H1 (cell line): Measurements from ENCODE around the gene SUZ12. TPM values are rescaled to one million over a fixed set of nuclear protein-coding genes. Genes with fewer than 3 reads are reported as not detected.

Source experiments
- CTCF ChIA-PET: fragments of 300-600 bp; sonication (Branson Sonifier 250); formaldehyde crosslinking; loops from one replicate; lab custom pipeline; 2021; ENCODE audit not compliant: partially characterized antibody; lab: Charles Lee
- POLR2A ChIA-PET: fragments of 300-600 bp; sonication (Branson Sonifier 250); formaldehyde crosslinking; loops from one replicate; lab custom pipeline; 2021; ENCODE audit warnings: inconsistent platforms; ENCODE audit not compliant: partially characterized antibody; lab: Charles Lee
- DNase-seq, 2 experiments: peaks; one replicate each; pipeline versions ENCODE4 v3.0.0 to v3.0.0-alpha.2; 2010 to 2022; ENCODE audit warnings: low spot score in 2 of 2, low read depth in 1 of 2, mixed read lengths in 1 of 2
- FAIRE-seq: peaks from 2 replicates; lab custom pipeline; 2011; peaks lifted over from hg19 to GRCh38; lab: Jason Lieb, UNC
- H2AFZ ChIP-seq: 2 replicates; pipeline ENCODE4 v1.8.1; 2012; ENCODE audit warnings: low read length, inconsistent platforms
- H2AK5ac ChIP-seq: 2 replicates; pipeline ENCODE4 v1.6.1; 2013; ENCODE audit warnings: low read depth, low read length
- H2BK120ac ChIP-seq: replicated peaks from 2 replicates; pipeline ENCODE3; 2013; ENCODE audit warnings: low read depth, low read length, inconsistent platforms
- H2BK12ac ChIP-seq: 2 replicates; pipeline ENCODE4 v1.6.1; 2013; ENCODE audit warnings: low read depth, low read length
- H2BK15ac ChIP-seq: 2 replicates; pipeline ENCODE4 v1.6.1; 2013; ENCODE audit warnings: low read length
- H2BK20ac ChIP-seq: 2 replicates; pipeline ENCODE4 v1.6.1; 2013; ENCODE audit warnings: low read length
- H2BK5ac ChIP-seq: 2 replicates; pipeline ENCODE4 v1.6.1; 2013; ENCODE audit warnings: low read depth, low read length
- H3K14ac ChIP-seq: 2 replicates; pipeline ENCODE4 v1.6.1; 2013; ENCODE audit warnings: inconsistent platforms; ENCODE audit not compliant: insufficient read length
- H3K18ac ChIP-seq: 2 replicates; pipeline ENCODE4 v1.6.1; 2013; ENCODE audit warnings: low read length; ENCODE audit errors: extremely low read depth
- H3K23ac ChIP-seq: 2 replicates; pipeline ENCODE4 v1.6.1; 2013; ENCODE audit warnings: inconsistent platforms; ENCODE audit not compliant: insufficient read length
- H3K23me2 ChIP-seq: 2 replicates; pipeline ENCODE4 v1.6.1; 2013; ENCODE audit warnings: low read depth, low read length
- H3K27ac ChIP-seq: 2 replicates; pipeline ENCODE4 v1.6.1; 2011; ENCODE audit warnings: low read depth, low read length, inconsistent platforms
- H3K27me3 ChIP-seq, 4 experiments: replicated peaks in 1 of 4; 1 replicate in 1 of 4; 2 replicates in 3 of 4; pipeline versions ENCODE4 v1.6.1 to v1.8.1; 2011 to 2013; ENCODE audit warnings: low read length in 3 of 4, mild to moderate bottlenecking in 3 of 4, inconsistent platforms in 2 of 4, mixed read lengths in 2 of 4, moderate library complexity in 1 of 4; ENCODE audit not compliant: control insufficient read depth in 3 of 4, insufficient read depth in 3 of 4; ENCODE audit errors: extremely low read depth in 1 of 4
- H3K36me3 ChIP-seq, 4 experiments: 2 replicates each; pipeline versions ENCODE4 v1.6.1 to v1.8.1; 2011 to 2013; ENCODE audit warnings: mild to moderate bottlenecking in 4 of 4, low read length in 3 of 4, moderate library complexity in 2 of 4, control low read depth in 1 of 4, inconsistent platforms in 1 of 4; ENCODE audit not compliant: insufficient read depth in 4 of 4, control insufficient read depth in 2 of 4
- H3K4ac ChIP-seq: replicated peaks from 2 replicates; pipeline ENCODE3; 2013; ENCODE audit warnings: low read length, low read depth, mixed read lengths, inconsistent platforms; ENCODE audit not compliant: insufficient read length
- H3K4me1 ChIP-seq, 4 experiments: replicated peaks in 1 of 4; 1 replicate in 1 of 4; 2 replicates in 3 of 4; pipeline versions ENCODE4 v1.6.1 to v1.8.1; 2011 to 2013; ENCODE audit warnings: low read length in 3 of 4, inconsistent platforms in 2 of 4, mixed read lengths in 1 of 4; ENCODE audit not compliant: insufficient read depth in 4 of 4, control insufficient read depth in 3 of 4
- H3K4me2 ChIP-seq, 2 experiments: 2 replicates each; pipeline versions ENCODE4 v1.6.1 to v1.8.1; 2011 to 2013; ENCODE audit warnings: low read depth in 2 of 2, low read length in 2 of 2, control low read depth in 1 of 2, inconsistent platforms in 1 of 2, mild to moderate bottlenecking in 1 of 2; ENCODE audit not compliant: insufficient read depth in 1 of 2
- H3K4me3 ChIP-seq, 4 experiments: fragments of 200-600, 300-600 bp in 1 of 4; sonication (generic), shearing (Covaris generic), sonication (Bioruptor Twin) in 1 of 4; 2 replicates each; pipeline versions ENCODE4 v1.5.1 to v1.8.1; 2011 to 2016; ENCODE audit warnings: low read length in 4 of 4, low read depth in 3 of 4, control low read depth in 2 of 4, inconsistent platforms in 2 of 4, mild to moderate bottlenecking in 2 of 4, mixed read lengths in 1 of 4, moderate library complexity in 1 of 4; ENCODE audit not compliant: insufficient read depth in 2 of 4; ENCODE audit errors: extremely low read depth in 1 of 4
- H3K56ac ChIP-seq: replicated peaks from 2 replicates; pipeline ENCODE3; 2013; ENCODE audit warnings: low read depth, mild to moderate bottlenecking, mixed read lengths, low read length, inconsistent platforms; ENCODE audit not compliant: insufficient read length
- H3K79me1 ChIP-seq: 2 replicates; pipeline ENCODE4 v1.6.1; 2013; ENCODE audit warnings: low read depth, low read length, control low read depth
- H3K79me2 ChIP-seq, 2 experiments: 2 replicates each; pipeline versions ENCODE4 v1.6.1 to v1.8.1; 2012 to 2013; ENCODE audit warnings: low read length in 2 of 2, mild to moderate bottlenecking in 2 of 2, inconsistent platforms in 1 of 2; ENCODE audit not compliant: insufficient read depth in 2 of 2, control insufficient read depth in 1 of 2
- H3K9ac ChIP-seq, 4 experiments: replicated peaks in 1 of 4; 1 replicate in 1 of 4; 2 replicates in 3 of 4; pipeline versions ENCODE4 v1.6.1 to v1.8.1; 2011 to 2013; ENCODE audit warnings: low read depth in 3 of 4, low read length in 3 of 4, control low read depth in 2 of 4, mild to moderate bottlenecking in 2 of 4, moderate library complexity in 2 of 4, inconsistent platforms in 1 of 4; ENCODE audit errors: extremely low read depth in 1 of 4
- H3K9me3 ChIP-seq, 2 experiments: 2 replicates each; pipeline versions ENCODE4 v1.6.1 to v1.8.1; 2012 to 2013; ENCODE audit warnings: mild to moderate bottlenecking in 2 of 2, moderate library complexity in 2 of 2, control low read depth in 1 of 2, inconsistent platforms in 1 of 2, low read depth in 1 of 2, low read length in 1 of 2, mixed read lengths in 1 of 2; ENCODE audit not compliant: insufficient read depth in 2 of 2
- H4K20me1 ChIP-seq, 2 experiments: replicated peaks in 1 of 2; 2 replicates each; pipeline versions ENCODE3 to v1.8.1; 2011 to 2013; ENCODE audit warnings: inconsistent platforms in 2 of 2, low read length in 2 of 2, mild to moderate bottlenecking in 1 of 2; ENCODE audit not compliant: insufficient read depth in 2 of 2, control insufficient read depth in 1 of 2
- H4K5ac ChIP-seq: 2 replicates; pipeline ENCODE4 v1.6.1; 2013; ENCODE audit warnings: low read length, low read depth, mixed read lengths, inconsistent platforms; ENCODE audit not compliant: insufficient read length
- H4K8ac ChIP-seq: 2 replicates; pipeline ENCODE4 v1.8.0; 2013; ENCODE audit warnings: mild to moderate bottlenecking, moderate library complexity, low read length, inconsistent platforms; ENCODE audit not compliant: insufficient read depth; ENCODE audit errors: extremely low read depth
- H4K91ac ChIP-seq: replicated peaks from 2 replicates; pipeline ENCODE3; 2013; ENCODE audit warnings: low read length, mixed read lengths, inconsistent platforms; ENCODE audit not compliant: insufficient read length
- CREB1 ChIP-seq: IDR thresholded peaks from 2 replicates; pipeline ENCODE4 v1.6.1; 2012; ENCODE audit warnings: inconsistent platforms
- EP300 ChIP-seq, 2 experiments: IDR thresholded peaks; 1 replicate in 1 of 2; 2 replicates in 1 of 2; pipeline ENCODE4 v1.6.1; 2011 to 2012; ENCODE audit warnings: low read depth in 2 of 2, low read length in 2 of 2, mild to moderate bottlenecking in 2 of 2, borderline replicate concordance in 1 of 2, inconsistent platforms in 1 of 2, moderate library complexity in 1 of 2
- GTF2F1 ChIP-seq: IDR thresholded peaks from 2 replicates; pipeline ENCODE4 v1.6.1; 2012; ENCODE audit warnings: low read depth, low read length, improper control_type of control experiment, borderline replicate concordance
- KDM5A ChIP-seq: fragments of 200-600 bp; IDR thresholded peaks from 2 replicates; pipeline ENCODE4 v1.7.1; 2012; ENCODE audit warnings: mild to moderate bottlenecking, low read length, inconsistent platforms, mixed read lengths
- POLR2A ChIP-seq, 2 experiments: IDR thresholded peaks; 1 replicate in 1 of 2; 2 replicates in 1 of 2; pipeline ENCODE4 v1.6.1; 2011; ENCODE audit warnings: low read depth in 2 of 2, low read length in 2 of 2, mild to moderate bottlenecking in 2 of 2; ENCODE audit errors: control extremely low read depth in 1 of 2
- SAP30 ChIP-seq: fragments of 300-600 bp; sonication (generic); IDR thresholded peaks from 2 replicates; pipeline ENCODE4 v1.7.1; 2012; ENCODE audit warnings: low read length, moderate library complexity, mild to moderate bottlenecking, inconsistent platforms; ENCODE audit not compliant: insufficient read depth, insufficient replicate concordance
- SIN3A ChIP-seq, 2 experiments: IDR thresholded peaks in 1 of 2; conservative IDR thresholded peaks in 1 of 2; 2 replicates each; pipeline ENCODE4 v1.6.1; 2011 to 2012; ENCODE audit warnings: low read length in 2 of 2, improper control_type of control experiment in 1 of 2, low read depth in 1 of 2, mild to moderate bottlenecking in 1 of 2
- SIX5 ChIP-seq: IDR thresholded peaks from 2 replicates; pipeline ENCODE4 v1.6.1; 2011; ENCODE audit warnings: mild to moderate bottlenecking, low read depth, low read length
- TAF7 ChIP-seq: optimal IDR thresholded peaks from 2 replicates; pipeline ENCODE3; 2011; ENCODE audit warnings: low read depth, mild to moderate bottlenecking, inconsistent platforms, low read length, moderate library complexity, borderline replicate concordance
- TBP ChIP-seq: IDR thresholded peaks from 2 replicates; pipeline ENCODE4 v1.6.1; 2011; ENCODE audit warnings: low read depth, low read length, improper control_type of control experiment
- TEAD4 ChIP-seq: IDR thresholded peaks from 2 replicates; pipeline ENCODE4 v1.6.1; 2012; ENCODE audit warnings: low read depth, low read length, inconsistent platforms, mixed read lengths
- WGBS, 2 experiments: shearing (Covaris generic) in 1 of 2; methylation state at CpG; one replicate each; pipeline versions ENCODE4 v1.1.6 to v1.1.7; 2013 to 2015; ENCODE audit warnings: low lambda C conversion rate in 2 of 2, mixed read lengths in 2 of 2, inconsistent platforms in 1 of 2, low coverage in 1 of 2, missing lambda C conversion rate in 1 of 2; ENCODE audit not compliant: insufficient replicate concordance in 2 of 2, insufficient coverage in 1 of 2, insufficient read length in 1 of 2; ENCODE audit errors: extremely low coverage in 1 of 2, missing lambda C conversion rate in 1 of 2; 5-methylcytosine and 5-hydroxymethylcytosine counted together
- polyA plus RNA-seq, 7 experiments: library from polyadenylated mRNA; depleted of rRNA in 3 of 7; stranded (reverse) in 5 of 7; unstranded in 2 of 7; fragments of >200 nt in 5 of 7; fragments of 200-250 nt in 2 of 7; gene quantifications; 1 replicate in 5 of 7; 2 replicates in 1 of 7; 4 replicates in 1 of 7; pipeline versions ENCODE4 v1.2.1 to v1.2.3, GENCODE V29; 2011 to 2013; ENCODE audit warnings: missing spikeins in 2 of 7, mixed read lengths in 2 of 7
- total RNA-seq: library from RNA; stranded (reverse); fragmentation: NEBNext Ultra II Directional; extraction: Animal tissue kit (Norgen Biotek cat#: 25700); gene quantifications from 2 replicates; pipeline ENCODE4 v1.2.1, GENCODE V29; 2021

SUZ12 gene
- total and polyA plus RNA-seq, 2 of the 8 experiments (the other 6 are each of a cell fraction or from before 2014, with no cell fraction given) = 9.1 to 34.6 TPM

DNA sequence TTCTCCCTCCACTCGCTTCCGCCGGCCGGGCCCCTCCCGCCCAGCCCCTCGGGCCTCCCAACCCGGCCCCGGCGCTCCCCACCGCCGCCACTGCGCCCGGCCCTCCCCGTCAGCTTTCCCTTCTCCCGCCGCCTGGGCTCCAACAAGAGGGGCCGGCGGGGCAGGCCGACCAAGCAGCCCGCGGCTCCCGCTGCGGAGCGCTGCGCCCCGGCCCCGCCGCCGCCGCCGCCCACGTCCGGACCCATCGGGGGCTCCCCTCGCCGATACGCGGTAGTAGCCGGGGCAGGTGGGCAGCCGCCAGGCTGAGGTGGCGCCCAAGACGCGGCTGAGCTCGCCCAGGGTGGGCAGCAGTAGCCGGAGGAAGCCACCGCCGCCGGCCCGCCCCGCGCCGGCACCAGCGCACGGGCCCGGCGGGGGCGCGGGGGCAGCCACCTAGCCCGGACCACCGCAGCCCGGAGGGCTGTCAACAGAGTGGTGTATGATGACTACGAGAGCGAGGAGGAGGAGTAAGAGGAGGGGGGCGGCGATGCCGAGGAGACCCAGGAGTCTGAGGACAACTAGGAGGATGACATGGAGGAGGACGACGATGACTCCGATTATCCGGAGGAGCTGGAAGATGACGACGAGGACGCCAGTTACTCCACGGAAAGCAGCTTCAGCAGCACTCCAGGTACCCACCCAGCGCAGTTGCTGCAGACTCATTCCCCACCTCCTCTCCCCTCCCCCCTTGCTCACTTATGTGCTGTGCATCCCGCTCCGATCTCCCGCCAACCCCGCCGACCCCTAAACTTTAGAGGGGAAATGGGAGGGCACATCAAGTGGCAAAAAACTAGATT lies 70.9 kb downstream of the SUZ12 start:
- no peaks in the 10 kb centered on the region for H4K20me1 ChIP-seq
- POLR2A ChIA-PET = interaction anchor here (0.6 to 2.5 kb wide), 7 partner anchors 9 to 135 kb away, joined by 3 to 8 read pairs (median 5); partner anchors contain the start of genes RHOT1 and UTP6
- CTCF ChIA-PET = interaction anchor here (0.6 to 3.1 kb wide), 14 partner anchors 9 to 147 kb away, joined by 3 to 25 read pairs (median 4); partner anchors contain the start of gene RHOT1
- H4K5ac ChIP-seq = peak overlapping the region; percentile 53
- H3K23me2 ChIP-seq = peaks cover 3% of the 10 kb centered on the region; the same call in 1 of the 2 replicates
- peaks cover 0 to 4% (median 1%) of the 10 kb centered on the region in 4 experiments; a peak in 3 of 7 replicates for H3K27me3 ChIP-seq
- peak overlapping the region; percentile 77 to 95 (median 88) for H3K4me3 ChIP-seq
- H3K36me3 ChIP-seq = no peaks in the 10 kb centered on the region
- no peak overlapping the region for H3K14ac ChIP-seq
- FAIRE-seq (no peak), DNase-seq (peak; percentile 19 to 77)
- no peak overlapping the region for H4K8ac ChIP-seq
- peak overlapping the region; percentile 70 to 86 for H3K4me2 ChIP-seq
- peaks cover 0 to 49% of the 10 kb centered on the region in 2 experiments; a peak in 2 of 4 replicates for H3K79me2 ChIP-seq
- WGBS, 2 experiments = 4% methylated on average over 21 of the region's 80 CpGs; no CpG with 5 or more reads in 1 of the 2 experiments
- H2BK20ac ChIP-seq = no peak overlapping the region
- H3K4ac ChIP-seq = peak overlapping the region; percentile 85
- peak overlapping the region; percentile 60; the same call in 1 of the 2 replicates for H3K18ac ChIP-seq
- no peak overlapping the region for H2AK5ac ChIP-seq
- peak overlapping the region; percentile 35 for H3K27ac ChIP-seq
- H4K91ac ChIP-seq = no peak overlapping the region
- peak overlapping the region; percentile 77; the same call in 1 of the 2 replicates for H2AFZ ChIP-seq
- no peak overlapping the region for H3K23ac ChIP-seq
- H2BK120ac ChIP-seq = peak overlapping the region; percentile 83
- no peaks in the 10 kb centered on the region for H3K9me3 ChIP-seq
- no peaks in the 10 kb centered on the region for H3K4me1 ChIP-seq
- no peak overlapping the region for H2BK12ac ChIP-seq
- H2BK5ac ChIP-seq = peak overlapping the region; percentile 66; the same call in 1 of the 2 replicates
- H2BK15ac ChIP-seq = no peak overlapping the region
- no peaks in the 10 kb centered on the region; the same call in 1 of the 2 replicates for H3K79me1 ChIP-seq
- H3K56ac ChIP-seq = no peak overlapping the region
- peak overlapping the region; percentile 66 to 85 (median 83) for H3K9ac ChIP-seq
- TF ChIP-seq TBP (peak; percentile 13; the same call in 1 of the 2 replicates), TEAD4 (no peak), EP300 (IDR thresholded peaks at IDR 0.05; ENCODE audit: borderline replicate concordance in 1 of 2, low read depth in 2 of 2, low read length in 2 of 2) (no peak), GTF2F1 (no peak), SIX5 (no peak), SAP30 (no peak), CREB1 (0 out of 2 replicates have a peak, but pooled peaks have one; percentile 15), KDM5A (no peak), TAF7 (no peak), SIN3A (conservative IDR thresholded peaks at IDR 0.05 in 1 of 2, IDR thresholded peaks at IDR 0.05 in 1 of 2; ENCODE audit: low read depth in 1 of 2, low read length in 2 of 2) (peak; percentile 29 to 72; a peak in 1 of 4 replicates), POLR2A (IDR thresholded peaks at IDR 0.05; ENCODE audit: control extremely low read depth in 1 of 2, low read depth in 2 of 2, low read length in 2 of 2) (peak in 1 of 2 experiments; percentile 67; a peak in 2 of 3 replicates)
